ENCODE data around the gene MEIS2.

Gene MEIS2

DNA sequence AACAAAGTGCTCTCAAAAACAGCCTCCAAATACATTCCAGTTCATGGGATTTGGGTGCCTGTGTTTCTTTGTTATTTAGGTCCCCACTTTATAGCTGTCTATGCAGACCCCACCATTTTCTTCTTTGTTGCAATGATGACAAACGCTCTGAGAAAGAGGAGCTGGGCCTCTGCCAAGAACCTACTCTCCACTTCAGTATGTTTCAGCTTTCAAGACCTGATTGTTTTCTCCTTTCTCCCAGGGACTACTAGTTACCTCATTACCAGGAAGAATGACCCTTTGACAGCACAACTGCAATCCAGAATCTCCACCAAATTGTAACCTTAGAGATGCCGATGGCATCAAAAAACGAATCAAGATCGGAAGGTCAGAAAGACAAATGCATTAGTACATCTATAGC is 236.8 kb downstream of the MEIS2 start:
- no peak for DNase-seq

- no peak for DNase-seq
Measured at GRCh38 chr15:36860792-36861191, 239.6 kb downstream of the MEIS2 start.

DNA sequence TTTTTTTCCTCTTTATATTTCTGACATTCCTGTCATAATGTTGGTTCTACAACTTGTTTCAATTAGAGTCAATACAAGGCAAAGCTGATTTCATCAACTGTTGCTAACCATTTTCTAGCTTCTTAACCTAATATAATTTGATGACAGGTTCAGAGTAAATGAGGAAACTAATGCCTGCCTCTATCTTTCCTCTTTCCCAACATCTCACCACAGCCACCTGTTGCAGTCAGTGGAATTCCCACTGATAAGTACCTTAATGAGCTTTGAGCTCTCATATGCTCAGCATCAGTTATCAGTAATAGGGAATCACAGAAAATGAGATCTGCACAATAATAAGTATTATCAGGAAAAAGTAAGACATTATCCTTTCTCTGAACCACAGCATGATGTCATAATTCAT is 241.9 kb downstream of the MEIS2 start:
- no peak for DNase-seq

- no peak for DNase-seq
Measured at GRCh38 chr15:36856339-36856973, 243.9 kb downstream of the MEIS2 start.

DNA sequence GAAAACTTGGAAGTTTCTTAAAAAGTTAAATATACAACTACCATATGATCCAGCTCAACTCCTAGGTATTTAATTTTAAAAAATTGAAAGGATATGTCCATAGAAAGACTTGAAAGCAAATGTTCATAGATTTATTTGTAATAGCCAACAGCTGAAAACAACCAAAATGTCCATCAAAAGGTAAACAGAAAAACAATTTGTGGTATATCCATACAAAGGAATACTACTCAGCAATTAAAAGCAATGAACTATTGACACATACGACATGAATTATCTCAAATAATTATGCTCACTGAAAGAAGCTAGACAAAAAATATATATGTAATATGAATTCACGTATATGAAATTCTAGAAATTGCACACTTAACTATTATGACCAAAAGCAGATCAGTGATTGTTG is 249.5 kb downstream of the MEIS2 start:
- no peak for DNase-seq

DNA sequence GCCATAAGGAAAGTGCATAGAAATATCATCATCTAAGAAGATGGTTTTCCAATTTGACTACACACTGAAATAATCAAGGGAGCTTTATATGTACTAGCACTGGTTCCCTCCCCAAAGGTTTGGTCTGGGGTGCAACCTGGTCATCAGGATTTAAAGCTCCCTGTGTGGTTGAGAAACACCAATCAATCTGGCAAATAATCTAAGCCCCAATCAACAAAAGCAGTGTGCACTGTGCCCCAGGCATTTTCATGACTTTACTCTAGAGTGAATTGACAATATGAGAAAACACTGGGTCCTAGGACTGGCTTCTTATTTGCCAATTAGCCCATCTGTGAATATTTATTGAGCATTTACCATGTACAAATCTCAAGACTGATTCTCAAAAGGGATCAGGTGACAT is 255.1 kb downstream of the MEIS2 start:
- no peak for DNase-seq

DNA sequence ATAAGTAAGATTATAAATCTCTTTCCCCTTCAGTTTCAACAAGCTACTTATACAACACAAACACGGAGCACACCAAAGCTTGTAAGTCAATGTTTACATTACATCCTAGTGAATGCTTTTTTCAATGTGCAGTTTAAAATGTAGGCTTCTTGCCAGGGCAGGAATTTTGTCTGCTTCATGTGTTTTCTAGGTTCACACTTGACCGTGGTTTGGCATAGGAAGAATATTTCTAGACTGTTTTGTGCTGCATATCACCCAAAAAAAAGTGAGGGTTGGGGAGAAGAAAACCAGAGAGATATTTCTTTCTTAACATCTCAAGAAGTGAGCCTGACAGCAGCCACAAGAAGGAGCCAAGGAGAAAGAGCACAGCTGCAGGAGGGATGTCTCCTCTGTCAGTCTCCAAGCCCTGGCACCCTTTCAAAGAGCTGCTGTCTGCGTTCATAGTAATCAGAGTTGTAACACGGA is 255.8 kb downstream of the MEIS2 start:
- DNase-seq: no peak

DNA sequence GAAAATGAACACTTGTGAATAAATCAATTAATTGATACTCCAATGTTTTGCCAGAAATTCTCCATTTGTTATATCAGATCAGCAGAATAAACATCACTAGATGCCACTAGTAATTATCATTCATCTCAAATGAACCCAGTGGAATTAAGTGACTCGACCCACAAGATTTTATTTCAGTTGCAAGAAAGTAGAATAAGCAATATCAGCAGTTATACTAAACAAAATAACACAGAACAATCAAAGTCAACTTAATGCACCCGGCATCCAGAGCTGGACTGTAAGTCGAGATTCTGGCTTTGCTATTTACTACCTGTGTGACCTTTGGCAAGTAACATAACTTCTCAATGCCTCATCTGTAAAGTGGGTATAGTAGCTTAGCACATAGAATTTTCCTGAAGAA is 256.5 kb downstream of the MEIS2 start:
- DNase-seq: no peak

GRCh38 chr15:36841193-36841592 is 259.2 kb downstream of the MEIS2 start:
- DNase-seq: no peak
